Right ventricle myocardium inferior (tissue), 1 donor: ENCODE measurements around the gene ADK. TPM values are rescaled to one million over a fixed set of nuclear protein-coding genes. Genes with fewer than 3 reads are reported as not detected.

Source experiments
- ATAC-seq: fragments of 200-7000 bp; cut with Tn5 transposase; one replicate; pipeline ENCODE4 v1.9.1; 2020; ENCODE audit warnings: mild to moderate bottlenecking, moderate library complexity
- DNase-seq: peaks from one replicate; pipeline ENCODE4 v3.0.0; 2021; ENCODE audit errors: missing footprints
- intact Hi-C: fragments of 100-400 bp; cut with DNase I; formaldehyde crosslinking; loops from one replicate; pipeline ENCODE4 v1.11.0; 2022
- total RNA-seq: library from RNA; stranded (reverse); fragmentation: NEBNext Ultra II Directional; extraction: Animal tissue kit (Norgen Biotek cat#: 25700); gene quantifications from one replicate; pipeline ENCODE4 v1.2.1, GENCODE V29; 2021
- donor health status: DM: no; HTN: yes; CAD: no; lungs with severe emphysema.

The ADK gene
- total RNA-seq, 1 donor from 2014 or later: 41.4 TPM

DNA sequence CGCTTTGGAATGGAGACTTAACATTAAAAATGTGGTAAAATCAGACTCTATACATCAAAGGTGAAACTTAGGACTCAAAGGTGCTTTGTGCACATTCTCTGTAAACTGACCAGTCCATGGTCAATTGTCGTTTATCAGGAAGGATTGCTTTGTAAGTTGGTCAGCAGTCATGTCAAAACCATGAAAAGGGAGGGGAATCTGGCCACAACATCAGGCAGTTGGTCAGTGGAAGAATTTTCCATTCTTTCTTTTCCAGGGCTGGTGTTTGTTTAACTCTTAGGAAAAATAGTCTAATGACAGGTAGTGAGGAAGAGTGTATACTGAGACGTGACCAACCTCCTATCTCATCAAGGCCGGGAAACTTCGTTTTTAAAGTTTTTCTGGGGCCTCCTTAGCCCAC is 226.5 kb downstream of the ADK start:
- no peak for DNase-seq
- ATAC-seq: no peak
- intact Hi-C loops: no loop called here

DNA sequence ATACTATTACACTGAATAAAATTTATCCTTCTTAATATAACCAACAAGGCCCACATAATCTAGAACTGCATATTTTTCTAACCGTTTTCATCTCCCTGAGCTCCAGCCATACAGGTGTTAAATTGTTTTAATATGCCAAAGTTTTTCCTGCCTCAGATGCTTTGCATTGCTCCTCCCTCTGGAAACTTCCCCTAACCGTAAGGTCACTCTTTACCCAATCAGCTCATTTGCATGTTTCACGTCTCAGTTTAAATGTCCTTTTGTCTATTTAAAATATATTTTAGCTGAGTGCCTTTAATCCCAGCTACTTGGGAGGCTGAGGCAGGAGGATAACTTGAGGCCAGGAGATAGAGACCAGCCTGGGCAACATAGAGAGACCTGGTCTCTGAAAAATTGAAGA is 228.5 kb downstream of the ADK start:
- ATAC-seq (no peak), DNase-seq (no peak)
- intact Hi-C loops: no loop called here

DNA sequence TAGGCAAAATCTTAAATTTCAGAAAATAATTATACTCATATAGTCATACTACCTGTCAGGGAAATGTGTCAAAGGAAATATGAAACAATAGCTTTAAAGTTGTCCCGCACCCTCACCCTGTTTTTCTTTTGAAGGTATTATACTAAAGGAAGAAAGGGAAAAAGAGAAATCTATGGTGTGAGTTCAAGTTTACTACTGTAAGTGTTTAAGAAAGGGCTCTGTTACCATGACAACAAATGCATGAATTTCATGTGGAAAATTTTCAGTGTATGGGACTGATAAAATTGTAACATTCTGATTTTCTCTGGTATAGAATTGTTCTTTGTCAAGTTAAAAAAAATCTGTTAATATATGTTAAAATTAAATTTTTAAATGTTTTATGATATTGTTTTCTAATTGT is 229.8 kb downstream of the ADK start:
- no peak for DNase-seq
- intact Hi-C loops: no loop called here
- ATAC-seq: no peak

DNA sequence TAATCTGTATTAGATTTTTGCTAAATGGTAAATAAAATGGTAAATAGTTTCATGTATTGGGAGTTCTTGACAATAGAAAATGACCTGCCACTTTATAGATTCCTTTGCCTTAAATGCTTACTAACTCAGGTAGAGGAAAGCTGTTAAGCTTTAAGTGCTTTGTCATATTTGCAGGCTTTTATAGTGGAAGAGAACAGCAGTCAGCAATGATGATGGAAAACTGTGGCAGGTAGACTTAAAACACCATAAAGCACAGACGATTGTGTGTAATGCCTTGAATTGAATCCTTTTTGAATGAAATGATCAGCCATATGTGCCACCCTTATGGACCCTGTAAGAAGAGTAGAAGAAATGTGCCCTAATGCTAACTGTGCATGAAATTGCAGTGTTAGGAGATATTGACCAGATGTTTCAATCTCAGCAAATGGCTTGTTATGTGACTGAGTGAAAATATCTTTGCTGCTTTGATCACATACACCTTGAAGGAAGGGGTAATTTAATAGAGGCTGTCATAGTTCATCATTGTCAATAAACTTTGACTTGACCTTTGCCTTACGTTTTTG is 230.4 kb downstream of the ADK start:
- DNase-seq: no peak
- intact Hi-C loops: no loop called here
- ATAC-seq: no peak

DNA sequence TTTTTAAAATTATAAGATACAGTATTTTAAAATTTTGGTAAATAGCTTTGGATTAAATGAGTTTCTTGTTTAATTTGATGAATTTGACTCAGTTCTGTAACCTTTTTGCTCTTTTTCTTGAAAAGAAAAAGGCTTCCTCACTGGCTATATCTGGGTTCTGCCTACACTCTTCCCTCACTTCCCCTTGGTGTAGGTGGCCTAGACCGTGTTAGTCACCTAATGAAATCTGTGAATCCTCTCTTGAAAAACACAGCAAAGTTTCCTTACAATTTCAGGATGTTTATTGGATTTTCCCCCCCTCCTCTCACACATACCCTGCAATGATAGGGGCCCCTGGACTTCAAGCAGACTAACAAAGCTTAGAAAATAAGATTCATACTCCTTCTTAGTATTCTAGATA is 231.6 kb downstream of the ADK start:
- intact Hi-C loops: no loop called here
- no peak for DNase-seq
- ATAC-seq: no peak

DNA sequence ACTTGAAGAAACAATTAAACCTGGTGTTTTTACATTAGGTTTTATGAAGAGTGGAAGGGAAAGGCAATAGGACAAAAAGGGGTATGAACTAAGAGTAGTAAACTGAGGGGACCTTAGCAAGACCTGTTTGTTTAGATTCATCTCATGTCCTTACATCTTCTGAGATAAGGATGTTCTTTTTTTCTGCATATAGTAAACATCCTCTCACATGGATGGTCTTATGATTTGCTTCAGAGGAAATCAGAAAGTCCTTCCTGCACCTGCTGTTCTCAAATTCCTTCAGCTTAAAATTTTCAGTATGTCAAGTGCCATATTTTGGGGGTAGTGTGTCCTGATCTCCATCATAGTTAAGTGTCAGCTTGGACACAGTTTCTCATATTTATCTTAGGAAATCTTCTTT is 232.6 kb downstream of the ADK start:
- DNase-seq (no peak), ATAC-seq (no peak)
- intact Hi-C loops: no loop called here

DNA sequence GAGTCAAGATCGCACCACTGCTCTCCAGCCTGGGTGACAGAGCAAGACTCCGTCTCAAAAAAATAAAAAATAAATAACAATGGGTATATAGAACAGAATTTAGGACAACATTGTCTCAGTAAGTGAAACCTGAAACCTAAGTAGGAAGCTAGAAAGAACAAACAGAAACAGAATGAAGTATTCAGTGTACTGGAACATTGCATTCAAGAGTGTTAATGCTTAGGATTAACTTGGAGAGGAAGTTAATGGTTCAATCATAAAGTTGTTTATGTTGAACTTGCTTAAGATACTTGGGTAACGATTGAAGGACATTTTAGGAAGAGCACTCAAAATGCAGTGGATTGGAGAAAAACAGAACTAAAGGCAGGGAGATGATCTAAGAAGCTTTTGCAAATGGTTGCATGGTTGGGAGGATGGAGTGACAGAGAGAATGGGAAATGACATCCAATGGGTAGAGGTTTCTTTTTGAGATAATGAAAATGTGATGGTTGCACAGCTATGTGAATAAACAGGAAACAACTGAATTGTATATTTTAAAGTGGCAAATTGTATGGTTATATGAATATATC is 233.7 kb downstream of the ADK start:
- DNase-seq (no peak), ATAC-seq (no peak)
- intact Hi-C loops: no loop called here

DNA sequence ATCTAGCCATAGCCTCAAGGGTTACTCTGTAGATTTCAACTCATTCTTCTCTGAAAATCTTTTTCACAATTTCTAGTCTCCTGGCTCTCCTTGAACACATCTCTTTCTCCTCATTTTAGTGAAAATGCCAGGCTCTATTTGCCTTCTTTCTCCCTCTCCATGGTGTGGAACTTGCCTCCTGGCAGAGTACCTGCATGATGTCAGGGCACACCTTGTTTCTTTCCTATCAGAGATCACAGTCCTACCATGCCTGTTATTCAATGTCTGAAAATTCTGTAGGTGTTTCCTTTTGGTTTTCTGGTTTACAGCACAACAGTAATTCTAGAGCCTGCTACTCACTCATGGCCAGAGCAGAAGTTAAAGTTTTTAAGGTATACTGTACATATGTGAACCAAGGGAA is 237.8 kb downstream of the ADK start:
- intact Hi-C loops: no loop called here
- ATAC-seq (no peak), DNase-seq (no peak)

DNA sequence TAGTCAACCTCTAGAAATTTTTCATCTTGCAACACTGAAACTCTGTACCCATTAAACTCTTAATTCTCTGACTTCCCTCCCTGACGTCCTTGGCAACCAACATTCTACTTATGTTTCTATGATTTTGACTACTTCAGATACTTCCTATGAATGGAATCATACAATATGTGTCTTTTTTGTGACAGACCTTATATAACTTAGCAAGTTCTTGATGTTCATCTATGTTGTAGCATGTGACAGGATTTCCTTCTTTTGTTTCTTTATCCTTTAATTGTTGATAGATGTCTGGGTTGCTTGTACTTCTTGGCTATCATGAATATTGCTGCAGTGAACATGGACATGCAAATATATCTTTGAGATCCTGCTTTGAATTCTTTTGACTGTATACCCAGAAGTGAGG is 240.8 kb downstream of the ADK start:
- ATAC-seq (no peak), DNase-seq (no peak)
- intact Hi-C loops: no loop called here

DNA sequence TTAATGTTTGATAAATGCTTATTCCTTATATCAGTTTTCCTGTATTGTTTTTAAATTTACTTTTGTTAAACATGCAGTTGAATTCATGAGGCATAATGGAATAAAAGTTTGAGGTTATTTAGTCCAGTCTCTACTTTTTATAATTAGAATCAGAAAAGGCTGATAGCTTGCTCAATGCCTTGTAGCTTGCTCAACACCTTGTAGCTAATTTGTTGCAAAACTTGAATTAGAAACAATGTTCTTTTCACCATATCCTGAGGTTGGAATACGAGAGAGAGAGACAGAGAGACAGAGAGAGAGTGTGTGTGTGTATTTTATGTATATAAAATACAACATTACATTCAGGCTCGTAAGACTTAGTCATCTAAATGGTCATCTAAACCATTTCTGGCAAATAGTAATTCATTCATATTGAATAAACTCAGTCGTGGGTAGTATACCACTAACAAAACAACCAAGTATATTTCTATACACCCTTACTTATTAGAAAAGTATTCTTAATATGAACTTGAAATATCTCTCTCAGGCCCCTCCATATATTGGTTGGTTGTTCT is 243.5 kb downstream of the ADK start:
- intact Hi-C loops: no loop called here
- no peak for ATAC-seq
- DNase-seq: no peak

DNA sequence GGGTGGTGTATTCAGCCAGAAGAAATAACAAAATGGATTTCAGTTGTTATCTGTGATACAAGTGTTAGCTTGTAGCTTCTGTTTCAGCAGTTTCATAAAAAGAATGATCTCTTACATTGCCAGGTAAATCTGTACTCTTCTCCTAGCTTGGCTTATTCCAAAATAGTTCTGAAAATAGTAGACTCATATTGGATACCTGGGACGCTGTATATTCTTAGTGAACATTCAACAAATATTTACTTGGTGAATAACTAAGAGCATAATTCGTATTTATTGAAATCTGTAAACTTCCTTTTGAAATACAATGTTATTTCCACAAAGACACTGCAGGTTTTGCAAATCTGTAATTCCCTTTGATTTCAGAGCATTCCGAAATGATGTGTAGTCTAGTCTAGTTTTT is 249.2 kb downstream of the ADK start:
- intact Hi-C loops: no loop called here
- no peak for ATAC-seq
- DNase-seq: no peak

DNA sequence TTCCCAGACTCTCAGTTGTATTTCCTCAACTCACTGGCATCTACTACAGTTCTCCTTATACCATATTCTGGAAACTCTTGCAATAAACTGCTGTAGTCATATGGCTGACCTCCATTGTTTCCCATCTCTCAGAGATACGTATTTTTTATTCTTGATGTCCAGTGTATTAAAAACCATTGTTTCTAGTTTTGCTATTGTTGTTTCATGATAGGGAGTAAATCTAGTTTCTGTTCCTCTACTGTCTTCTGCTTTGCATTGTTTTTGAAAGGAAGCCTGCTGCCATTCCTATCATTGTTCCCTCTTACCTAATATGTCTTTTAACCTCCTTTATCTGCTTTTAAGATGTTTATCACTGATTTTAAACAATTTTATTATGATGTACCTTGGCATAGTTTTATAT is 255.0 kb downstream of the ADK start:
- DNase-seq: no peak
- intact Hi-C loops: no loop called here

DNA sequence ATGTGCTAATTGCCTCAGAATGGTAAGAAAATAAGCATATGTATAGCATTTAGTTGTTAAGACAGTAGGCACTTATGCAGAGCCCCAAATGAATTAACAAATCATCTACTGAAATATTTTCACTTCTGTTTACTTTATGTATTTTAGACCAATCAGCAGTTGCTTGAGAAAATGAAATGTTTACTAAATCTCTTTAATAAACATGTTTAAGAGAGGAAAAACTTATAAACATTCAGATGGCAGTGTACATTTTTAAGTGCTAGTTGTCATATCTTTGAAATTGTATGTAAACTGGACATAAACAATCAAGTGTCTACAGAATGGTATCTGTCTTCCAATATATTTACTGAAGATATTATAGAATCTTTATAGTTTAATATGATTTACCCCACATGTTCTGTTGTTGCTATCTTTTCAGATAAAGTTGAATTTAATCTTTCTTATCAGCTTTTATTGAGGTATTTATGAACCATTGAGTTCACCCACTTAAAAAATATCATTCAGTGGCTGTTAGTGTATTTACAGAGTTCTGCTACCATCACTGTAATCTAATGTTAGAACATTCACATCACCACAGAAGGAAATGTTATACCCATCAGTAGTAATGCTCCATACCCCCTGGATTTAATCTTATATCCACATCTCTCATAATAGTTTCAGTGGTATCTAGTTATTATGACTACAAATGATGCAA is 264.3 kb downstream of the ADK start:
- no peak for ATAC-seq
- intact Hi-C loops: no loop called here
- no peak for DNase-seq

More for the DNA sequence above, 255.0 kb downstream of the ADK start:
- no peak for ATAC-seq

DNA sequence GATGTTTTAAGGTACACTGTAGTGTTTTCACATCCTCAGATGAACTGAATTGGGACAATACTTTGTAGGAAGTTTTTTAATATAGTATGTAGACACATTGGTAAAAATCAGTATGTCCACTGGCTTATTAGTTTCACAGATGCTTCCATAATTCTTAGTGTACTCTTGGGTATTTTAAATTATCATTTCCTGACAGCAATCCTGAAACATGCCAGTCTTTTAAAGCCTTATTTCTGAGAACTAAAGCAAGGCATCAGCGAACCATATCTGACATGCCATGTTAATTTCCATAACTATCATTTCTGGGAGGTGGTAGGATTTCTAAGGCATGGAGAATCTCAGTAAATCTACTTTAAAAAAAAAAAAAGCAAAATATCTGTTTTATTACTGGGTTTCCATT is 266.4 kb downstream of the ADK start:
- intact Hi-C loops: no loop called here
- ATAC-seq: no peak
- no peak for DNase-seq

DNA sequence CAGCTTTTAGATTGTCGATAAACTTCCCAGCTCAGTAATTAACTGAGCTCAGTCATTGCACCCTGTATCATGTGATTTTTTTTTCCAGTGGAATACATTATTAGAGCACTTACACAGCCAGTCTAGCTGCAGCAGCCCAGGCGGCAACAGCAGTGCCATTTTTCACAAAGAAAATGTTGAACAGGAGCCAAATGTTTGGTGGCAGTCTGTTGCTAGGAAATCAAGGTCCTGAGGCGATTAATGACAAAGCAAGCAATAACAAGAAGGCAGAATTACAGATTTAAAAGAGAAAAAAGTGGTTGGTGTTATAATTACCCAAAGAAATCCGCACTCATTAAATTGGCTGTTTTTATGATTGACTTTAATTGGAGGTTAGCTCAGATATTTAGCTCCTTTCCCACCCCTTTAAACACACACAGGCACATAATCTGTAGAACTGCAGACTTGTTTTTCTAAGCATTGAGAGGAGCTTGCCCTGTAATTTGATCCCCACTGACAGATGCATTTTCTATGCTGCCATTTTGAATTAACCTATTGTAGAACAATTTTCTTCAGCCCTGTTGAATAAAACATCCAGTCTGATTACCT is 267.4 kb downstream of the ADK start:
- intact Hi-C loops: no loop called here
- no peak for DNase-seq
- ATAC-seq: no peak

DNA sequence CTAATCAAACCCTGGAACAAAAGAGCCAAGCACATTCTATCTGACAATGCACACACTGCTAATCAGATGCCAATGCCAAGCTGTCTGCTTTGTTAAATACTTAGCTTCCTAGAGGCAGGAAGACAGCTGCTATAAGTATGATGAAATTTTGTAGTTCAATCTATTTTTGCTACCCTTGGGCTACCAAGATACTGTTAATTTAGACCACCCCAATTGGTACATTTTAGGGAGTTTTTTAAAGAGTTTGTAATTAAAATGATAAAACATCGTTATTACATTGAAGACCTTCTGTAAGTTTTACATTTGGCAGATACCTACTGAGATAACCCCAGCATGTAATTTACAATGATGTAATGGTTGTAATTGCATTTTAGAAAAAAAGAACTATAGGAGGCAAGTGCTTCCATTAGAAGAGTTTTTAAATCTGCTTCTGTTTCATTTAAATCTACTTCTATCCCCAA is 268.5 kb downstream of the ADK start:
- no peak for DNase-seq
- intact Hi-C loops: no loop called here
- ATAC-seq: no peak

DNA sequence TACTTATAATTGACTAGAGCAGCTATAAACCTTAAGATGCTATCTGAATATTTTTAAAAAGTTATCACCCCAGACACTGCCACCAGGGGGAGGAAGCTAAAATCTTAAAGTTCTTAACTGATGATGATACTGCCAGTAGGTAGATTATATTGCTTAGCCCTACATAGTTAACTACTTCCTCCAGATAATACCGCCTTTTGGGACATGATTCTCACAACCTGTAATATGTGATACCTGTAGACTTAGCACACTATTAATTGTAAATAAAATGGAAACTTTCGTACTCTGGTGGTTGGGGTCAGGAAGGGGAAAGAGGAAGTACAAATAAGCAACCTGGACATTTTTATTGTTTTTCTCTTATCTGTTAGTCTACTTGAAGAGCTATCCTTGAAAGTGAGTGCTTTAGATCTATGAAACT is 268.9 kb downstream of the ADK start:
- intact Hi-C loops: no loop called here
- DNase-seq (no peak), ATAC-seq (no peak)

DNA sequence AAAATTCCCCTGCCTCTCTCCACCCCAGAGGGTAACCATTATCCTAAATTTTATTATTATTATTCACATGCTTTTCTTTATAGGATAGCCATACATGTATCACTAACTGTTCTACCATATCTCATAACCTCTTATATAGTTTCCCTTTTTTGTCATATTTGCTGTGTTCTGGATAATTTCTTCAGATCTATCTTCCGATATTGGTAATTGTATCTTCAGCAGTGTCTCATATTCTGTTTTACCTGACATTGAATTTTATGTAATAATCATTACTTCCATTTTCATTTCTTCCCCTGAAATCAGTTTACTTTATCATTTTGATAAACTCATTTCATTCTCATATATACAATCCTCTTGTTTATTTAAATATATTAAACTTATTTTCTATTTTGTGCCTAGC is 273.5 kb downstream of the ADK start:
- DNase-seq (no peak), ATAC-seq (no peak)
- intact Hi-C loops: no loop called here

DNA sequence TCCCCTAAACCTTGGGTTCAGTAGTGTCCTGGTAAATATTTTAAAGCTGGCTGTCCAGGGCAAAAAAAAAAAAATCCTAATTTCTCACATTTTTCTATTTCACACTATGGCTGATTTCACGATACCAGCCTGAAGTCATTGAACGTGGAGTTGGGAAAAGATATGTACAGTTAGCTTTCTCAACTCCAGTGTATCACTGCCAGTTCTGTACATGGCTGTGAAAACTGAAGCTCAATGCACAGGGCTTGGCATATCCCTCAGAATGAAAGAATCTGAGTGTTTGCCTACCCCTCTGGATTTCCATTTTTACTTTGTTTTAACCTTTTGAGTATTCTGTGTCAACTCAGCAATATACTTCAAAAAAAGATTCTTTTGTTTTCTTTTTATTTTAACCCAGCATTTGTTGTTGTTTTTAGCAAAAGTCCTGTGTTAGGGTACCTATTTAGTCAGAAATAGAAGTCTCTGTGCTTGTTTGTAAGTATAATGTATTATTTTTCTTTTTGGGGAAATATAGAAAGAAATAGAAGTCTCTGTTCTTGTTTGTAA is 274.5 kb downstream of the ADK start:
- DNase-seq (no peak), ATAC-seq (no peak)
- intact Hi-C loops: no loop called here

DNA sequence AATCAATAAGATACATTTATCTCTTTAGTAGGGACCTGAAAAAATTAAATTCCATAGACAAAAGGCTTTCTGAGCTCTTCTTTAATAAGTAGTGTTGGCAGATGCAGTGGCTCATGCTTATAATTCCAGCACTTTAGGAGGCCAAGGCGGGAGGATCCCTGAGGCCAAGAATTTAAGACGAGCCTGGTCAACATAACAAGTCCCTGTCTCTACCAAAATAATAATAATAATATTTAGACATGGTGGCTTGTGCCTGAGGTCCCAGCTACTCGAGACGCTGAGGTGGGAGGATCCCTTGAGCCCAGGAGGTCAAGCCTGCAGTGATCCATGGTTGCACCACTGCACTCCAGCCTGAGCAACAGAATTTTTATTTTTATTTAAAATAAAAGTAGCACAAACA is 280.8 kb downstream of the ADK start:
- intact Hi-C loops: no loop called here
- DNase-seq (no peak), ATAC-seq (no peak)
